ENCODE results near the gene ADGRG3.

The ADGRG3 gene

DNA sequence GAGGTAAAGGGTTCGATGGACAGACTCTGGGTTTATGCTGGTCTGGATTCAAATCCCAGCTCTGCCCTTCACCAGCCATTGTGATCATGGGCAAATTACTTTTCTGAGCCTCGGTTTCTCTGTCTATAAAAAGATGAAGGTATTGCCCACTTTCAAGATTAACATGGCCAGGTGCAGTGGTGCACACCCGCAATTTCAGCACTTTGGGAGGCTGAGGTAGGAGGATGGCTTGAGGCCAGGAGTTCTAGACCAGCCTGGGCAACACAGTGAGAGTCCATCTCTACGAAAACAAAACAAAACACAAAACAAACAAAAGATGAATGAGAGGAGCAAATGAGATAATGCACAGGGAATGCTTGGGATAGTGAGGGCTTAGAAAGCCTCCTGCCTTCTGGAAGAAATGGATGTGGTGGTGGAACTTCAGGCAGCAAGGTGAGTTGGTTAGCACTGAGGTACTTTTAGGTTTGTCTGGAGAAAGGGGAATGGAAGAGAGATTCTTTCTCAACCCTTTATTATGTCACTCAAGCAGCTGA, 8.5 kb downstream of the ADGRG3 start:
- Histone ChIP-seq H3K9me2 (replicated peaks; ENCODE audit: insufficient read depth, low read length) (no peaks in the 10 kb centered on the region), H3K27ac (ENCODE audit: low read depth, low read length) (no peak overlapping the region), H3K79me2 (ENCODE audit: insufficient read depth, low read length) (no peaks in the 10 kb centered on the region), H3K4me2 (ENCODE audit: low read depth, low read length, poor library complexity, severe bottlenecking) (no peak overlapping the region), H3K9ac (ENCODE audit: low read length) (no peak overlapping the region), H3F3A (ENCODE audit: insufficient read depth) (no peaks in the 10 kb centered on the region), H3K9me3 (ENCODE audit: insufficient read depth, low read length) (no peaks in the 10 kb centered on the region), H3K36me3 (ENCODE audit: low read length) (no peaks in the 10 kb centered on the region), H2AFZ (ENCODE audit: low read depth, low read length, severe bottlenecking) (no peak overlapping the region), H3K27me3 (ENCODE audit: low read length) (no peaks in the 10 kb centered on the region), H4K20me1 (ENCODE audit: low read depth, low read length) (no peaks in the 10 kb centered on the region), H3K4me3 (ENCODE audit: insufficient read depth, low read length, poor library complexity, severe bottlenecking) (no peak overlapping the region)
- TF ChIP-seq, protein P1, sequence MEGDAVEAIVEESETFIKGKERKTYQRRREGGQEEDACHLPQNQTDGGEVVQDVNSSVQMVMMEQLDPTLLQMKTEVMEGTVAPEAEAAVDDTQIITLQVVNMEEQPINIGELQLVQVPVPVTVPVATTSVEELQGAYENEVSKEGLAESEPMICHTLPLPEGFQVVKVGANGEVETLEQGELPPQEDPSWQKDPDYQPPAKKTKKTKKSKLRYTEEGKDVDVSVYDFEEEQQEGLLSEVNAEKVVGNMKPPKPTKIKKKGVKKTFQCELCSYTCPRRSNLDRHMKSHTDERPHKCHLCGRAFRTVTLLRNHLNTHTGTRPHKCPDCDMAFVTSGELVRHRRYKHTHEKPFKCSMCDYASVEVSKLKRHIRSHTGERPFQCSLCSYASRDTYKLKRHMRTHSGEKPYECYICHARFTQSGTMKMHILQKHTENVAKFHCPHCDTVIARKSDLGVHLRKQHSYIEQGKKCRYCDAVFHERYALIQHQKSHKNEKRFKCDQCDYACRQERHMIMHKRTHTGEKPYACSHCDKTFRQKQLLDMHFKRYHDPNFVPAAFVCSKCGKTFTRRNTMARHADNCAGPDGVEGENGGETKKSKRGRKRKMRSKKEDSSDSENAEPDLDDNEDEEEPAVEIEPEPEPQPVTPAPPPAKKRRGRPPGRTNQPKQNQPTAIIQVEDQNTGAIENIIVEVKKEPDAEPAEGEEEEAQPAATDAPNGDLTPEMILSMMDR (IDR thresholded peaks at IDR 0.05; ENCODE audit: insufficient read depth, low read length, poor library complexity, severe bottlenecking): no peak
- no peak for TF ChIP-seq EZH2phosphoT487 (conservative IDR thresholded peaks at IDR 0.05; ENCODE audit: low read length)

DNA sequence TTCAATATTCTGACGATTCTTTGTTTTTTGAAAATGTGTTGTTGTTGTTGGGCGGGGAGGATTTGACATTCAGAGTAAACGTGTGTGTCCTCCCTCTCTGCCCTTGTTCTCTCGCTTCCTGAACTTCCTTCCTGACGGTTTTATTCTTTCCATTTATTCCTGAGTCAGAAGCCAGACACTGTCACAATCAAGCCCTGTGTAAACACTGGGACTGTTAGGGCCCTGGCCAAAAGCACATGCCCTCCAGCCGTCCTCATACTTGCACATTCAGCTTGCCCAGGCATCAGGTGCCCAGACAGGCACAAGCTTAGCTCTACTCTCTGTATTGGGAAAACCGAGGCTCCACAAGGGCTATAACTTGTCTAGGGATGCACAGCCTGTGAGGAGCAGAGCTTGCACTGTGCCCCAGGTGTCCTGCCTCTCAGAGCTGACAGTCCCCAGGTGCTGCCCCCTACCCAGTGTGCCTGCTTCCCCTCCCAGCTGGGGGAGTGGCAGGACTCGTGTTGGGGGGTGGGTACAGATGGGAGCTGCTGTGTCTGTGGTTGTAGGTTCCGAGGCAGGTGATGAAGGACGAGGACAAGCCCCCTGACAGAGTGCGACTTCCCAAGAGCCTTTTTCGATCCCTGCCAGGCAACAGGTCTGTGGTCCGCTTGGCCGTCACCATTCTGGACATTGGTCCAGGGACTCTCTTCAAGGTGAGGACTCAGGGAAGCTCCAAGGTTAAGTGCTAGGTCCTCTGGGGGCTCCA, 9.7 kb downstream of the ADGRG3 start:
- H2AFZ ChIP-seq (ENCODE audit: low read depth, low read length, severe bottlenecking): no peak overlapping the region
- H3K27ac ChIP-seq (ENCODE audit: low read depth, low read length): no peak overlapping the region

DNA sequence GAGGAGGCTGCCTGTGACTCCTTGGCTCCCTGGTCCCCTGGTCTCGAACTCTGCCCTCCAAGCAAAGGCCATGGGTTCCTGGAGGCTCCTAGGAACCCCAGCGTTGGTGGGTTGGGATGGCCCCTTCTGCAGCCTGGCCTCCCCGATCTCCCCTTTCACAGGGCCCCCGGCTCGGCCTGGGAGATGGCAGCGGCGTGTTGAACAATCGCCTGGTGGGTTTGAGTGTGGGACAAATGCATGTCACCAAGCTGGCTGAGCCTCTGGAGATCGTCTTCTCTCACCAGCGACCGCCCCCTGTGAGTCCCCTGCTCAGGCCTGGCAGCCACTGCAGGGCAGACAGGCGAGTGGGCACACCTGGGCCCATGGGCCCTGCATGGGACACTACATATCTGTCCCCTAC, 10.9 kb downstream of the ADGRG3 start:
- TF ChIP-seq EZH2phosphoT487 (conservative IDR thresholded peaks at IDR 0.05; ENCODE audit: low read length): no peak
- TF ChIP-seq, protein P1 (IDR thresholded peaks at IDR 0.05; ENCODE audit: insufficient read depth, low read length, poor library complexity, severe bottlenecking): no peak

More for the DNA sequence above, 9.7 kb downstream of the ADGRG3 start:
- H3K36me3 ChIP-seq (ENCODE audit: low read length): no peaks in the 10 kb centered on the region
- no peak overlapping the region for H3K9ac ChIP-seq (ENCODE audit: low read length)
- H3F3A ChIP-seq (ENCODE audit: insufficient read depth): no peaks in the 10 kb centered on the region
- no peaks in the 10 kb centered on the region for H4K20me1 ChIP-seq (ENCODE audit: low read depth, low read length)
- H3K9me3 ChIP-seq (ENCODE audit: insufficient read depth, low read length): no peaks in the 10 kb centered on the region
- no peak overlapping the region for H3K4me3 ChIP-seq (ENCODE audit: insufficient read depth, low read length, poor library complexity, severe bottlenecking)
- TF ChIP-seq, protein P1 (IDR thresholded peaks at IDR 0.05; ENCODE audit: insufficient read depth, low read length, poor library complexity, severe bottlenecking): no peak
- no peak for TF ChIP-seq EZH2phosphoT487 (conservative IDR thresholded peaks at IDR 0.05; ENCODE audit: low read length)
- H3K4me2 ChIP-seq (ENCODE audit: low read depth, low read length, poor library complexity, severe bottlenecking): no peak overlapping the region
- H3K79me2 ChIP-seq (ENCODE audit: insufficient read depth, low read length): no peaks in the 10 kb centered on the region
- no peaks in the 10 kb centered on the region for H3K9me2 ChIP-seq (replicated peaks; ENCODE audit: insufficient read depth, low read length)
- no peaks in the 10 kb centered on the region for H3K27me3 ChIP-seq (ENCODE audit: low read length)

More for the DNA sequence above, 10.9 kb downstream of the ADGRG3 start:
- Histone ChIP-seq H3K9me3 (ENCODE audit: insufficient read depth, low read length) (no peaks in the 10 kb centered on the region), H2AFZ (ENCODE audit: low read depth, low read length, severe bottlenecking) (no peak overlapping the region), H3K79me2 (ENCODE audit: insufficient read depth, low read length) (no peaks in the 10 kb centered on the region), H3K27me3 (ENCODE audit: low read length) (no peaks in the 10 kb centered on the region), H3K9me2 (replicated peaks; ENCODE audit: insufficient read depth, low read length) (no peaks in the 10 kb centered on the region), H3K4me3 (ENCODE audit: insufficient read depth, low read length, poor library complexity, severe bottlenecking) (no peak overlapping the region), H3K27ac (ENCODE audit: low read depth, low read length) (no peak overlapping the region), H3F3A (ENCODE audit: insufficient read depth) (no peaks in the 10 kb centered on the region), H3K4me2 (ENCODE audit: low read depth, low read length, poor library complexity, severe bottlenecking) (no peak overlapping the region), H3K36me3 (ENCODE audit: low read length) (no peaks in the 10 kb centered on the region), H3K9ac (ENCODE audit: low read length) (no peak overlapping the region), H4K20me1 (ENCODE audit: low read depth, low read length) (no peaks in the 10 kb centered on the region)

All from SU-DHL-6 (cell line).